Liver (tissue), 9 donors: ENCODE measurements around the gene ABCA4. TPM values are rescaled to one million over a fixed set of nuclear protein-coding genes. Genes with fewer than 3 reads are reported as not detected.

ENCODE experiments used
- DNase-seq: peaks from one replicate; pipeline ENCODE4 v3.0.0-alpha.2; 2017; ENCODE audit warnings: low spot score
- H3K27ac ChIP-seq, 2 donors: one replicate each; pipeline ENCODE4 v1.7.0; 2013; ENCODE audit warnings: inconsistent platforms in 2 of 2, low read length in 2 of 2, control low read depth in 1 of 2, low read depth in 1 of 2, mild to moderate bottlenecking in 1 of 2
- H3K27me3 ChIP-seq, 4 donors: one replicate each; pipeline versions ENCODE4 v1.6.1 to v1.7.0; 2013; ENCODE audit warnings: low read length in 3 of 4, inconsistent platforms in 1 of 4, mild to moderate bottlenecking in 1 of 4, moderate library complexity in 1 of 4; ENCODE audit not compliant: control insufficient read depth in 4 of 4, insufficient read depth in 4 of 4
- H3K36me3 ChIP-seq, 4 donors: one replicate each; pipeline versions ENCODE4 v1.6.1 to v1.7.0; 2013; ENCODE audit warnings: low read length in 3 of 4, mild to moderate bottlenecking in 3 of 4, low read depth in 1 of 4, moderate library complexity in 1 of 4; ENCODE audit not compliant: control insufficient read depth in 4 of 4, insufficient read depth in 3 of 4
- H3K4me1 ChIP-seq, 4 donors: one replicate each; pipeline versions ENCODE4 v1.6.1 to v1.7.0; 2013; ENCODE audit warnings: low read length in 3 of 4, mild to moderate bottlenecking in 3 of 4, moderate library complexity in 1 of 4; ENCODE audit not compliant: control insufficient read depth in 4 of 4, insufficient read depth in 4 of 4
- H3K4me3 ChIP-seq, 3 donors: one replicate each; pipeline versions ENCODE4 v1.6.1 to v1.7.0; 2013; ENCODE audit warnings: low read length in 3 of 3, control low read depth in 1 of 3, low read depth in 1 of 3, mild to moderate bottlenecking in 1 of 3
- H3K9ac ChIP-seq, 2 donors: one replicate each; pipeline ENCODE4 v1.7.0; 2013; ENCODE audit warnings: low read length in 2 of 2, mild to moderate bottlenecking in 2 of 2, moderate library complexity in 2 of 2, control low read depth in 1 of 2, low read depth in 1 of 2
- H3K9me3 ChIP-seq, 4 donors: one replicate each; pipeline versions ENCODE4 v1.6.1 to v1.7.0; 2013; ENCODE audit warnings: low read length in 3 of 4; ENCODE audit not compliant: control insufficient read depth in 4 of 4
- CTCF ChIP-seq: fragments of 150-350 bp; IDR thresholded peaks from 2 replicates; pipeline ENCODE4 v1.5.1; 2017; ENCODE audit warnings: improper control_type of control experiment, low read depth, low read length; ENCODE audit not compliant: missing input control
- EGR1 ChIP-seq, 2 donors: IDR thresholded peaks; 2 replicates each; pipeline ENCODE4 v1.6.1; 2016 to 2018; ENCODE audit warnings: antibody characterized with exemption in 2 of 2, low read depth in 2 of 2
- FOXA1 ChIP-seq: IDR thresholded peaks from 2 replicates; pipeline ENCODE4 v1.6.1; 2016; ENCODE audit warnings: antibody characterized with exemption
- FOXA2 ChIP-seq: IDR thresholded peaks from 2 replicates; pipeline ENCODE4 v1.6.1; 2016; ENCODE audit warnings: antibody characterized with exemption
- GABPA ChIP-seq, 2 donors: IDR thresholded peaks in 1 of 2; conservative IDR thresholded peaks in 1 of 2; 2 replicates each; pipeline ENCODE4 v1.6.1; 2016; ENCODE audit warnings: antibody characterized with exemption in 2 of 2, mild to moderate bottlenecking in 1 of 2, moderate library complexity in 1 of 2
- HNF4A ChIP-seq, 2 donors: conservative IDR thresholded peaks; 2 replicates each; pipeline ENCODE4 v1.6.1; 2016; ENCODE audit warnings: antibody characterized with exemption in 2 of 2, mild to moderate bottlenecking in 2 of 2
- HNF4G ChIP-seq: IDR thresholded peaks from 2 replicates; pipeline ENCODE4 v1.6.1; 2016; ENCODE audit warnings: antibody characterized with exemption
- JUND ChIP-seq, 2 donors: IDR thresholded peaks; 2 replicates each; pipeline ENCODE4 v1.6.1; 2016; ENCODE audit warnings: antibody characterized with exemption in 2 of 2
- MAX ChIP-seq: IDR thresholded peaks from 2 replicates; pipeline ENCODE4 v1.6.1; 2016; ENCODE audit warnings: antibody characterized with exemption
- NR2F2 ChIP-seq: IDR thresholded peaks from 2 replicates; pipeline ENCODE4 v1.6.1; 2016; ENCODE audit warnings: antibody characterized with exemption
- RAD21 ChIP-seq, 2 donors: IDR thresholded peaks; 2 replicates each; pipeline ENCODE4 v1.6.1; 2016; ENCODE audit warnings: antibody characterized with exemption in 2 of 2, mild to moderate bottlenecking in 2 of 2
- REST ChIP-seq: IDR thresholded peaks from 2 replicates; pipeline ENCODE4 v1.6.1; 2016; ENCODE audit warnings: antibody characterized with exemption, mild to moderate bottlenecking
- RXRA ChIP-seq, 2 donors: IDR thresholded peaks; 2 replicates each; pipeline ENCODE4 v1.6.1; 2017 to 2018; ENCODE audit warnings: antibody characterized with exemption in 2 of 2, mild to moderate bottlenecking in 1 of 2
- SP1 ChIP-seq: IDR thresholded peaks from 2 replicates; pipeline ENCODE4 v1.6.1; 2018; ENCODE audit warnings: antibody characterized with exemption, mild to moderate bottlenecking
- TAF1 ChIP-seq: conservative IDR thresholded peaks from 2 replicates; pipeline ENCODE4 v1.6.1; 2016; ENCODE audit warnings: antibody characterized with exemption, mild to moderate bottlenecking
- YY1 ChIP-seq: IDR thresholded peaks from 2 replicates; pipeline ENCODE4 v1.6.1; 2016; ENCODE audit warnings: antibody characterized with exemption, mild to moderate bottlenecking
- WGBS: extraction: QIAGEN DNeasy Blood & Tissue Kit; methylation state at CpG from one replicate; pipeline ENCODE4 v1.1.7; 2013; 5-methylcytosine and 5-hydroxymethylcytosine counted together
- polyA plus RNA-seq, 2 donors: library from polyadenylated mRNA; stranded (reverse) in 1 of 2; unstranded in 1 of 2; fragments of 200-250 nt in 1 of 2; fragments of >200 nt in 1 of 2; fragmentation: Nextera tagmentation in 1 of 2; extraction: Ambion mirVana in 1 of 2; gene quantifications; one replicate each; pipeline versions ENCODE4 v1.2.1 to v1.2.3, GENCODE V29; 2013 to 2015
- total RNA-seq, 2 donors: library from RNA; depleted of rRNA; stranded (reverse); fragments of >200 nt; gene quantifications; one replicate each; pipeline ENCODE4 v1.2.3, GENCODE V29; 2014
- TF ChIP-seq, protein P1 (sequence below): IDR thresholded peaks from 2 replicates; pipeline ENCODE4 v1.6.1; 2016; ENCODE audit warnings: antibody characterized with exemption
- TF ChIP-seq, protein P2 (sequence below): IDR thresholded peaks from 2 replicates; pipeline ENCODE4 v1.6.1; 2016; ENCODE audit warnings: antibody characterized with exemption
- donor health status: healthy.
- donor health status: healthy.
- donor health status: healthy.
- donor health status: healthy.
- donor health status: healthy.

The ABCA4 gene
- total and polyA plus RNA-seq, 4 donors, result 0.19 to 1.5 (median 0.38) TPM

- Histone ChIP-seq H3K27ac (no peak overlapping the region), H3K9ac (no peak overlapping the region), H3K36me3 (no peaks in the 10 kb centered on the region), H3K27me3 (no peaks in the 10 kb centered on the region), H3K9me3 (no peaks in the 10 kb centered on the region), H3K4me1 (no peaks in the 10 kb centered on the region), H3K4me3 (no peak overlapping the region)
- DNase-seq, result no peak
- 86% methylated on average over 6 of the region's 6 CpGs for WGBS
- TF ChIP-seq NR2F2, result no peak
- no peak for TF ChIP-seq FOXA1
- TF ChIP-seq HNF4A (conservative IDR thresholded peaks at IDR 0.05), result no peak
- TF ChIP-seq TAF1, result no peak
- TF ChIP-seq RXRA (IDR thresholded peaks at IDR 0.05), result no peak
- TF ChIP-seq RAD21 (IDR thresholded peaks at IDR 0.05), result no peak
Measured at GRCh38 chr1:94084547-94084946, 36.4 kb downstream of the ABCA4 start.

- H3K4me3 ChIP-seq, result no peak overlapping the region
Measured at GRCh38 chr1:94084085-94084484, 36.9 kb downstream of the ABCA4 start.

More at GRCh38 chr1:94084085-94084484, 36.9 kb downstream of the ABCA4 start:
- H3K9me3 ChIP-seq, result no peaks in the 10 kb centered on the region
- H3K4me1 ChIP-seq, result no peaks in the 10 kb centered on the region
- H3K36me3 ChIP-seq, result no peaks in the 10 kb centered on the region
- no peaks in the 10 kb centered on the region for H3K27me3 ChIP-seq
- H3K9ac ChIP-seq, result no peak overlapping the region
- TF ChIP-seq NR2F2 (no peak), JUND (IDR thresholded peaks at IDR 0.05) (no peak), GABPA (IDR thresholded peaks at IDR 0.05 in 1 of 2, conservative IDR thresholded peaks at IDR 0.05 in 1 of 2) (no peak), FOXA1 (no peak), CTCF (no peak), HNF4A (conservative IDR thresholded peaks at IDR 0.05) (no peak), SP1 (no peak), FOXA2 (no peak), REST (no peak), HNF4G (no peak), MAX (no peak), TAF1 (no peak), RAD21 (IDR thresholded peaks at IDR 0.05) (no peak), YY1 (no peak), EGR1 (IDR thresholded peaks at IDR 0.05; ENCODE audit: low read depth in 2 of 2) (no peak)
- TF ChIP-seq, protein P1, sequence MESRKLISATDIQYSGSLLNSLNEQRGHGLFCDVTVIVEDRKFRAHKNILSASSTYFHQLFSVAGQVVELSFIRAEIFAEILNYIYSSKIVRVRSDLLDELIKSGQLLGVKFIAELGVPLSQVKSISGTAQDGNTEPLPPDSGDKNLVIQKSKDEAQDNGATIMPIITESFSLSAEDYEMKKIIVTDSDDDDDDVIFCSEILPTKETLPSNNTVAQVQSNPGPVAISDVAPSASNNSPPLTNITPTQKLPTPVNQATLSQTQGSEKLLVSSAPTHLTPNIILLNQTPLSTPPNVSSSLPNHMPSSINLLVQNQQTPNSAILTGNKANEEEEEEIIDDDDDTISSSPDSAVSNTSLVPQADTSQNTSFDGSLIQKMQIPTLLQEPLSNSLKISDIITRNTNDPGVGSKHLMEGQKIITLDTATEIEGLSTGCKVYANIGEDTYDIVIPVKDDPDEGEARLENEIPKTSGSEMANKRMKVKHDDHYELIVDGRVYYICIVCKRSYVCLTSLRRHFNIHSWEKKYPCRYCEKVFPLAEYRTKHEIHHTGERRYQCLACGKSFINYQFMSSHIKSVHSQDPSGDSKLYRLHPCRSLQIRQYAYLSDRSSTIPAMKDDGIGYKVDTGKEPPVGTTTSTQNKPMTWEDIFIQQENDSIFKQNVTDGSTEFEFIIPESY, result no peak
- TF ChIP-seq, protein P2, sequence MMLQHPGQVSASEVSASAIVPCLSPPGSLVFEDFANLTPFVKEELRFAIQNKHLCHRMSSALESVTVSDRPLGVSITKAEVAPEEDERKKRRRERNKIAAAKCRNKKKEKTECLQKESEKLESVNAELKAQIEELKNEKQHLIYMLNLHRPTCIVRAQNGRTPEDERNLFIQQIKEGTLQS, result no peak
- DNase-seq, result no peak
- no peak overlapping the region for H3K27ac ChIP-seq
